Type B pancreatic cell (in vitro differentiated cells): ENCODE measurements around the gene MEIOB. TPM values are rescaled to one million over a fixed set of nuclear protein-coding genes. Genes with fewer than 3 reads are reported as not detected.

Experiments used
- DNase-seq: peaks from one replicate; pipeline ENCODE4 v3.0.0; 2021; ENCODE audit warnings: mixed read lengths; ENCODE audit not compliant: unreplicated experiment; ENCODE audit errors: extremely low spot score
- H3K27ac Mint-ChIP-seq: 2 replicates; pipeline ENCODE4 v1.8.0; 2021; ENCODE audit warnings: mild to moderate bottlenecking, mixed read lengths
- H3K27me3 Mint-ChIP-seq: 2 replicates; pipeline ENCODE4 v1.8.0; 2021; ENCODE audit warnings: mixed read lengths
- H3K36me3 Mint-ChIP-seq: 2 replicates; pipeline ENCODE4 v1.8.0; 2021; ENCODE audit warnings: mixed read lengths
- H3K4me1 Mint-ChIP-seq: one replicate; pipeline ENCODE4 v1.8.0; 2021; ENCODE audit warnings: mixed read lengths; ENCODE audit not compliant: unreplicated experiment
- H3K4me3 Mint-ChIP-seq: 2 replicates; pipeline ENCODE4 v1.8.0; 2021; ENCODE audit warnings: mild to moderate bottlenecking, mixed read lengths
- H3K9me3 Mint-ChIP-seq: 2 replicates; pipeline ENCODE4 v1.8.0; 2021; ENCODE audit warnings: mixed read lengths
- CTCF ChIP-seq: fragments of 200-600 bp; sonication (generic); conservative IDR thresholded peaks from 2 replicates; pipeline ENCODE4 v1.5.0; 2021; ENCODE audit warnings: antibody characterized with exemption, mild to moderate bottlenecking
- total RNA-seq: library from RNA; stranded (reverse); gene quantifications from 2 replicates; pipeline ENCODE4 v1.2.1, GENCODE V29; 2021; ENCODE audit warnings: low replicate concordance

MEIOB gene
- total RNA-seq, 1 donor from 2014 or later: not detected

GRCh38 chr16:1828645-1829410 is 43.1 kb downstream of the MEIOB start:
- Mint-ChIP-seq H3K4me3 (peak overlapping the region; percentile 96), H3K27ac (peak overlapping the region; percentile 78), H3K4me1 (peaks cover 20% of the 10 kb centered on the region), H3K27me3 (no peaks in the 10 kb centered on the region), H3K9me3 (no peaks in the 10 kb centered on the region), H3K36me3 (peaks cover 9% of the 10 kb centered on the region)
- no peak for TF ChIP-seq CTCF
- DNase-seq: no peak

- H3K4me3 Mint-ChIP-seq: peak within 1 kb of the TSS; percentile 96
- peak within 1 kb of the TSS; percentile 90 for H3K27ac Mint-ChIP-seq
- no peaks in the 10 kb centered on the region for H3K27me3 Mint-ChIP-seq
- H3K9me3 Mint-ChIP-seq: no peaks in the 10 kb centered on the region
- H3K4me1 Mint-ChIP-seq: peaks cover 16% of the 10 kb centered on the region
- DNase-seq: peak; percentile 96
- peaks cover 5% of the 10 kb centered on the region for H3K36me3 Mint-ChIP-seq
- TF ChIP-seq CTCF: no peak
Measured at GRCh38 chr16:1826691-1827573, 45.0 kb downstream of the MEIOB start, which contains the start of the genes FAHD1 and HAGH. TSS of gene FAHD1 (plus strand) at chr16:1827206. CDS start at chr16:1827239, 33 bp downstream. TSS of gene HAGH (minus strand) at chr16:1826825. CDS start at chr16:1826787, 38 bp downstream.

GRCh38 chr16:1825864-1826690 is 45.9 kb downstream of the MEIOB start:
- H3K4me1 Mint-ChIP-seq: peaks cover 16% of the 10 kb centered on the region
- no peak for DNase-seq
- H3K4me3 Mint-ChIP-seq: peak overlapping the region; percentile 84
- peaks cover 5% of the 10 kb centered on the region for H3K36me3 Mint-ChIP-seq
- peak overlapping the region; percentile 58 for H3K27ac Mint-ChIP-seq
- TF ChIP-seq CTCF: peak; percentile 22
- H3K27me3 Mint-ChIP-seq: no peaks in the 10 kb centered on the region
- no peaks in the 10 kb centered on the region for H3K9me3 Mint-ChIP-seq

GRCh38 chr16:1825381-1825863 is 46.5 kb downstream of the MEIOB start:
- no peak for DNase-seq
- TF ChIP-seq CTCF: no peak
- Mint-ChIP-seq H3K27ac (peak overlapping the region; percentile 58), H3K36me3 (peaks cover 5% of the 10 kb centered on the region), H3K4me3 (peak overlapping the region; percentile 84), H3K27me3 (no peaks in the 10 kb centered on the region), H3K9me3 (no peaks in the 10 kb centered on the region), H3K4me1 (peaks cover 16% of the 10 kb centered on the region)

GRCh38 chr16:1823821-1824220 is 48.1 kb downstream of the MEIOB start:
- DNase-seq: no peak
- Mint-ChIP-seq H3K9me3 (no peaks in the 10 kb centered on the region), H3K4me1 (peaks cover 8% of the 10 kb centered on the region), H3K27ac (peak overlapping the region; percentile 50), H3K36me3 (no peaks in the 10 kb centered on the region), H3K27me3 (no peaks in the 10 kb centered on the region), H3K4me3 (peak overlapping the region; percentile 55)
- TF ChIP-seq CTCF: peak; percentile 21
